Fibroblast of lung (primary cell): ENCODE measurements around the gene LGALS1. TPM values are rescaled to one million over a fixed set of nuclear protein-coding genes. Genes with fewer than 3 reads are reported as not detected.

Experiments
- DNase-seq, 2 donors: peaks; one replicate each; pipeline versions ENCODE4 v3.0.0 to v3.0.0-alpha.2; 2010; ENCODE audit warnings: low read depth in 2 of 2
- H2AFZ ChIP-seq: 2 replicates; pipeline ENCODE4 v1.5.1; 2012; ENCODE audit warnings: low read length, control low read depth, inconsistent platforms
- H3K27ac ChIP-seq: 2 replicates; pipeline ENCODE4 v1.5.1; 2011; ENCODE audit warnings: low read length, control low read depth; ENCODE audit not compliant: insufficient read depth
- H3K27me3 ChIP-seq: 2 replicates; pipeline ENCODE4 v1.5.1; 2011; ENCODE audit warnings: mild to moderate bottlenecking, low read length; ENCODE audit not compliant: control insufficient read depth, insufficient read depth
- H3K36me3 ChIP-seq: 2 replicates; pipeline ENCODE4 v1.5.1; 2011; ENCODE audit warnings: low read length; ENCODE audit not compliant: control insufficient read depth, insufficient read depth
- H3K4me1 ChIP-seq: 2 replicates; pipeline ENCODE4 v1.5.1; 2011; ENCODE audit warnings: low read length; ENCODE audit not compliant: control insufficient read depth, insufficient read depth; ENCODE audit errors: extremely low read depth
- H3K4me2 ChIP-seq: 2 replicates; pipeline ENCODE4 v1.5.1; 2011; ENCODE audit warnings: low read length, control low read depth; ENCODE audit not compliant: insufficient read depth; ENCODE audit errors: extremely low read depth
- H3K4me3 ChIP-seq, 4 experiments: fragments of 200-600 bp in 1 of 4; sonication (generic) in 1 of 4; replicated peaks in 1 of 4; 2 replicates each; pipeline ENCODE4 v1.5.1; 2011 to 2016; ENCODE audit warnings: low read length in 4 of 4, low read depth in 3 of 4, mild to moderate bottlenecking in 3 of 4, control low read depth in 2 of 4, inconsistent platforms in 1 of 4, mixed read lengths in 1 of 4; ENCODE audit not compliant: insufficient read depth in 1 of 4; ENCODE audit errors: control extremely low read depth in 1 of 4
- H3K79me2 ChIP-seq: 2 replicates; pipeline ENCODE4 v1.5.1; 2012; ENCODE audit warnings: mild to moderate bottlenecking, low read length, inconsistent platforms; ENCODE audit not compliant: control insufficient read depth, insufficient read depth
- H3K9ac ChIP-seq: 2 replicates; pipeline ENCODE4 v1.5.1; 2011; ENCODE audit warnings: mild to moderate bottlenecking, low read length, control low read depth; ENCODE audit not compliant: insufficient read depth
- H3K9me3 ChIP-seq: 2 replicates; pipeline ENCODE4 v1.5.1; 2012; ENCODE audit warnings: low read depth, low read length; ENCODE audit not compliant: control insufficient read depth, insufficient read depth
- H4K20me1 ChIP-seq: 2 replicates; pipeline ENCODE4 v1.5.1; 2011; ENCODE audit warnings: low read length; ENCODE audit not compliant: control insufficient read depth, insufficient read depth; ENCODE audit errors: extremely low read depth
- CTCF ChIP-seq, 2 donors: IDR thresholded peaks in 1 of 2; conservative IDR thresholded peaks in 1 of 2; 1 replicate in 1 of 2; 2 replicates in 1 of 2; pipeline ENCODE4 v1.5.1; 2011 to 2012; ENCODE audit warnings: low read length in 2 of 2, control low read depth in 1 of 2, inconsistent platforms in 1 of 2, low read depth in 1 of 2, mild to moderate bottlenecking in 1 of 2
- EZH2 ChIP-seq: IDR thresholded peaks from 2 replicates; pipeline ENCODE4 v1.5.1; 2012; ENCODE audit warnings: low read length, control low read depth, mild to moderate bottlenecking; ENCODE audit errors: missing control alignments
- polyA plus RNA-seq, 2 donors: library from polyadenylated mRNA; depleted of rRNA in 1 of 2; stranded (reverse) in 1 of 2; unstranded in 1 of 2; fragments of >200 nt; gene quantifications; 2 replicates each; pipeline ENCODE4 v1.2.1, GENCODE V29; 2011 to 2012; ENCODE audit warnings: missing spikeins in 1 of 2
- total RNA-seq: library from RNA; depleted of rRNA; stranded (reverse); fragments of >200 nt; gene quantifications from 2 replicates; pipeline ENCODE4 v1.2.1, GENCODE V29; 2014

Gene LGALS1
- total and polyA plus RNA-seq, 2 donors (not counting 1 experiment from before 2014, with no cell fraction given) = 5,090 to 11,230 TPM

DNA sequence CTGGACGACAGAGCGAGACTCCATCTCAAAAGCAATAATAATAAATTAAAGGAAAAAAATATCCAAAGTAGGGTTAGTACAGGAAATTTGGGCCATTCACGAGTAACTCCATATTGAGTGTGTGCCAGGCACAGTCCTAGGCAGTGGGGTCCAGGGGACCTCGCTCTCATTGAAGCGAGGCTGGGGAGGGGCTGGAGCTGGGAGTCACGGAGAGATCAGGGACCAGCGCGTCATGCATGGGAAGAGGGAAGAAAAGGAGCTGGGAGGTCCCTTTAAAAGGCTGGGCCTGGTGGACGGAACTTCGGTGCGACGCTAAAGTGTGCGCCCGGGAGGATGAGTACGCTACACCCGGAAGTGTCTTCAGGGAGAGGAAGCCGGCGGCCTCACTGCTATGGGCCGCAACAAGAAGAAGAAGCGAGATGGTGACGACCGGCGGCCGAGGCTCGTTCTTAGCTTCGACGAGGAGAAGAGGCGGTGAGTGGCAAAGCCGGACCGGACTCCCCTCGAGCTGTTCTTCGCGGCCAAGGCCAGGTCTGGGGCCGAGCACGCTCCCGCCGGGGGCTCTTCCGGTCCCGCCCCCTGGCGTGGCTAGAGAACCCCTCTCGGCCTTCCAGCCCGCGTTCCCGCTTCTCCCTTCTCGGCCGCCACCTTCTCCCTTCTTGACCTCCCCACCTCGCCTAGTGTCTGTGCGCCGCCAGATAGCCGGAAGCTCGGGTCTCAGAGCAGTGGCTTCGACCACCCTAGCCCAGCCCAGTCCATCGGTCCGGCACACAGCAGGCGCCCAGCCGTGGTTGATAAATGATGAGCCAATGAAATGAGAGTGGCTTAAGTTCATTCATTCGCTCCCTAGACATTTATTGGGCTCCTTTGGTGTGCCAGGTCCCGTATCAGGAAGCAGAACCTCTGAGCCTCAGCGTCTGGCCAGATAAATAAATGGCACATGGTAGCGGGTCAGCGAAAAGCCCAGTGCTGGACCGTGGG lies 10.9 kb downstream of the LGALS1 start, which contains the start of gene NOL12:
TSS of gene NOL12 (plus strand) at position 342 of the 981 bp plus-strand sequence. CDS start at position 392, 50 bp downstream.
- Histone ChIP-seq H3K4me2 (peak within 1 kb of the TSS; percentile 97), H2AFZ (peak within 1 kb of the TSS; percentile 89), H3K36me3 (peaks cover 16% of the 10 kb centered on the region), H3K27me3 (no peaks in the 10 kb centered on the region), H3K9me3 (no peaks in the 10 kb centered on the region), H4K20me1 (no peaks in the 10 kb centered on the region), H3K9ac (peak within 1 kb of the TSS; percentile 90), H3K79me2 (peaks cover 14% of the 10 kb centered on the region), H3K27ac (peak within 1 kb of the TSS; percentile 86), H3K4me3 (peak within 1 kb of the TSS; percentile 69 to 94 (median 82)), H3K4me1 (peaks cover 3% of the 10 kb centered on the region)
- DNase-seq = peak; percentile 89 to 91
- TF ChIP-seq CTCF (conservative IDR thresholded peaks at IDR 0.05 in 1 of 2, IDR thresholded peaks at IDR 0.05 in 1 of 2; ENCODE audit: low read depth in 1 of 2, low read length in 2 of 2) = no peak
- no peak for TF ChIP-seq EZH2

DNA sequence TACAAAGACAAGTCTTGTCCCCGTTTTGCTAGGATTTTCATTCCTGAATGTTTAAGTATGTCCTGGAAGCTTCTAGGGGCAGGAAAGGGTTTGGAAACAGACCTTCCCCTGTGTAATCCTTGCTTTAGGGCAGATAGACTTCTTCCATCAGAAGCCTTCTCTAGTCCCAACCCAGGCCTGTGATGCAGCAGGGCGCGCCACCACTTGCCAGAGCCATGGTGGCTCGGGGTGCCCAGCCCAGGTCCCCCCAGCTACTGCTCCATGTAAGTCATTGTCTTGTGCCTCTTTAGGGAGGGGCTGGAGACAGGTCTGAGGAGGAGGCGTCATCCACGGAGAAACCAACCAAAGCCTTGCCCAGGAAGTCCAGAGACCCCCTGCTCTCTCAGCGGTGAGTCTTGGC lies 15.0 kb downstream of the LGALS1 start:
- peaks cover 2% of the 10 kb centered on the region for H3K4me1 ChIP-seq
- H3K9me3 ChIP-seq = no peaks in the 10 kb centered on the region
- no peak overlapping the region for H3K9ac ChIP-seq
- no peak overlapping the region for H3K4me2 ChIP-seq
- H3K36me3 ChIP-seq = peaks cover 27% of the 10 kb centered on the region
- no peak overlapping the region for H2AFZ ChIP-seq
- peaks cover 14% of the 10 kb centered on the region for H3K79me2 ChIP-seq
- H3K27ac ChIP-seq = no peak overlapping the region
- TF ChIP-seq CTCF (conservative IDR thresholded peaks at IDR 0.05 in 1 of 2, IDR thresholded peaks at IDR 0.05 in 1 of 2; ENCODE audit: low read depth in 1 of 2, low read length in 2 of 2) (no peak), EZH2 (no peak)
- no peaks in the 10 kb centered on the region for H3K27me3 ChIP-seq
- H4K20me1 ChIP-seq = no peaks in the 10 kb centered on the region
- no peak for DNase-seq
- no peak overlapping the region for H3K4me3 ChIP-seq

DNA sequence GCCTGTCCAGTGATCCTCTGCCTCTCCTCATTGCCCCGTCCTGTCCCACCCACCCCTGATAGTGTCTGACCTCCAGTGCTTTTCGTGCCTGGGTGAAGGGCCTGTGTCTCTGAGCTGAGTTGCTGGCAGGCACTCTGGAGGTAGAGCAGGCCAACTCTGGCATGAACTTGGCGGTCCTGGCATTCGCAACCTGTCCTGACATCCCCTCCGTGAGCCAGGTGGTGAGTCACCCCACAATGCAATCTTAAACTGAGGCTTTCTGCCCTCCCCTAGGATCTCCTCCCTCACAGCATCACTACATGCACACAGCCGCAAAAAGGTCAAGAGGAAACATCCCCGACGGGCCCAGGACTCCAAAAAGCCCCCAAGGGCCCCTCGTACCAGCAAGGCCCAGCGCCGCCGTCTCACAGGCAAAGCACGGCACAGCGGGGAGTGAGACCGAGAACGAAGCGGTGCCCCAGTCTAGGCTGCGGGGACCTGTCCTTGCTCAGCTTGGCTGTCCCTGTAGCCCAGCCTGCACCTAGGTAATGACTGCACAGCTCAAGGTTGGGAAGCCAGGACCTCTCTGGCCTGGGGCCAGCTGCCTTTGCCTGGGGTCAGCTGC lies 15.6 kb downstream of the LGALS1 start:
- H3K27ac ChIP-seq = no peak overlapping the region
- DNase-seq = peak in 1 of 2 donors; percentile 21
- TF ChIP-seq CTCF (conservative IDR thresholded peaks at IDR 0.05 in 1 of 2, IDR thresholded peaks at IDR 0.05 in 1 of 2; ENCODE audit: low read depth in 1 of 2, low read length in 2 of 2) = no peak
- no peak for TF ChIP-seq EZH2
- peaks cover 6% of the 10 kb centered on the region for H3K4me1 ChIP-seq
- H3K4me2 ChIP-seq = no peak overlapping the region
- no peaks in the 10 kb centered on the region for H4K20me1 ChIP-seq
- H3K27me3 ChIP-seq = no peaks in the 10 kb centered on the region
- H3K9me3 ChIP-seq = no peaks in the 10 kb centered on the region
- peaks cover 27% of the 10 kb centered on the region for H3K36me3 ChIP-seq
- no peak overlapping the region for H3K4me3 ChIP-seq
- peaks cover 14% of the 10 kb centered on the region for H3K79me2 ChIP-seq
- H2AFZ ChIP-seq = no peak overlapping the region
- no peak overlapping the region for H3K9ac ChIP-seq
